ENCODE measurements around the gene STAG1.
"Not testable (repeated sequence)": the region's sequence is repeated elsewhere in the genome, so short reads cannot be mapped to it uniquely, and the experiment has no call there.

STAG1 gene

DNA sequence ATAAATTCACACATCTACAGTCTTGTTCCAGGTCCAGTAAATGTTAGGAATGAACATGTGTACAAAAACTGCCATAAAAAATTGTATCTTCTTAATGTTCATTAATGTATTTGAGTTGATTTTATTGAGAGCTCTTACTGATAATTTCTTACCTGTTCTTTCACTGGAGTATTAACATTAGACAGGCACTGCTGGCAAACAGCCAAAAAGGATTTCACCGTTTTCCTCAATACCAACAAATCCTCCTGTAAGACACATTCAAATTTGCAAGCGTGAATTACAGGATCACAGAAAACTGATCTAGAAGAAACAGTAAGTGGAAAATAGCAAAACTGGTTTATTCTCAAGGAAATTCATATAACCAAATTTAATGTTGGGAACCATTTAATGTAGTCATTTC, 374.7 kb downstream of the STAG1 start:
- no peak for DNase-seq

DNA sequence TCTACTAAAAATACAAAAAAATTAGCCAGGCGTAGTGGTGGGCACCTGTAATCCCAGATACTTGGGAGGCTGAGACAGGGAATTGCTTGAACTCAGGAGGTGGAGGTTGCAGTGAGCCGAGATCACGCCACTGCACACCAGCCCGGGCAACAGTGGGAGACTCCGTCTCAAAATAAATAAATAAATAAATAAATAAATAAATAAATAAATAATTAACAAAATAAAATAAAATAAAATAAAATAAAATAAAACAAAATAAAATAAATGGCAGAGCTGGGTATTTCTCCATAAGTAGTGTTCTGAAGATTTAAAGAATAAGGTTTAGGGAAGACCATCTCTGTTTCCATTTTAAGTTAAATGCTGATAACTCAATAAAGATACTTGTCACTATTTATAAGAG, 376.4 kb downstream of the STAG1 start:
- DNase-seq = not testable (repeated sequence)

DNA sequence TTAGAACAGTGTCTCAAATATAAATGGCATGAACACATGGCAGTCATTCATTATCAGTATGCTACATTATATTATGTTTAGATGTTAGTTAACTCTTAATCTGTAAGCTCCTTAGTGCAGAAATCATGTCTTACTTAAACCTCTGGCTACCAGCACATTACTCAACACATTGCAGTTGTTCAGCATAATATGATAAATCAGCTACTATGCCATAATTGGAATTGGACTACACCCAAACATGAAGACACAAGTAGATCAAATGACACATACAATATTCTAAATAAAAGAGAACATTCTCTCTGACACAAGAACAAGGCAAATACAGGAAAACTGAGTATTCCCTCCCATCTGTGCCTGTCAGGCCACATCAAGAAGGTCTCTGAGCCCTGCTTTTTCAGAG, 385.9 kb downstream of the STAG1 start:
- no peak for DNase-seq

DNA sequence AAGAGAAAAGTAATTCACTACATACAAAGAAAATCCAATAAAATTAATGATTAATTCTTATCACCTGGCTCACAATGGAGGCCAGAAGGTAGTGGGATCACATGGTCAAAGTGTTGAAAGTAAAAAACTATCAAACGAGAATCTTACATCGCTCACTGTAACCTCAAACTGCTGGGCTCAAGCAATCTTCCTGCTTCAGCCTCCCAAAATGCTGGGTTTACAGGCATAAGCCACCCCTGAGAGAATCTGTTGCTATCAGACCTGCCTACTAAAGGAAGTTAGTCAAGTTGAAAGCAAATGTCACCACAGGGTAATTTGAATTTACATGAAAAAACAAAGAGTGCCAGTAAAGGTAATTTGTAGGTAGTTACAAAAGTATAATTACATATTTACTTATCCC, 398.7 kb downstream of the STAG1 start:
- no peak for DNase-seq

DNA sequence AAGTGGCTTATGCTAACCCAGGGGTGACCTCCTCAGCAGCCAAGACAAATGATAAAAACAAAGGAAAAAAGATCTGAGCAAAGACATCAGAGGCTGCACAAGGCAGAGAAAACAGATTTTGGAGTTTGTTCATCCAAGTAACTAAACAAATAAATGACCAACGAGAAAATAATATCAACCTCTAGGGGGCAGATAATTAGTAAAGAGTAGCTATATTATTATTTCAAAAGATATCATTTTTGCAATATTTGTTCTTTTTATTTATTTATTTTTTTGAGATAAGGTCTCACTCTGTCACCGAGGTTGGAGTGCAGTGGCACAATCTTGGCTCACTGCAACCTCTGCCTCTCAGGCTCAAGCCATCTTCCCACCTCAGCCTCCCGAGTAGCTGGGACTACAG, 400.3 kb downstream of the STAG1 start:
- DNase-seq = no peak

DNA sequence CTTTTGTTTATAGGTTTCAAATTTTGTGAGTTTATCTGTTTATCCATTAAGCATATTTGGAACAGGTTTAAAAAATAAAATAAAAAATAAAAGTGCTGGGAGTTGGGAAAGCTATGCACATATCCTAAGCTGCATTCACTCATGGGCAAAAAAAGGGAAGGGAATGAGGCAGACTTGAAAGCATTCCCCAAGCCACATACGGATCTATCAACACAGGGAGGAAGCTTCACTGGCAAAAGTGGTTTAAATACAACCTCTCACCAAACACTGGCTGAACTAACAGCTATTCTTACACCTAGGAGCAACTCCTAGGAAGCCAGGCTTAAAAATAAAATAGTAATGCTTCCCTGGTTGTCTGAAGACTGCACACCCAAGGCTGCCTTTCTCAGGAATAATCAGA, 400.8 kb downstream of the STAG1 start:
- DNase-seq = no peak

DNA sequence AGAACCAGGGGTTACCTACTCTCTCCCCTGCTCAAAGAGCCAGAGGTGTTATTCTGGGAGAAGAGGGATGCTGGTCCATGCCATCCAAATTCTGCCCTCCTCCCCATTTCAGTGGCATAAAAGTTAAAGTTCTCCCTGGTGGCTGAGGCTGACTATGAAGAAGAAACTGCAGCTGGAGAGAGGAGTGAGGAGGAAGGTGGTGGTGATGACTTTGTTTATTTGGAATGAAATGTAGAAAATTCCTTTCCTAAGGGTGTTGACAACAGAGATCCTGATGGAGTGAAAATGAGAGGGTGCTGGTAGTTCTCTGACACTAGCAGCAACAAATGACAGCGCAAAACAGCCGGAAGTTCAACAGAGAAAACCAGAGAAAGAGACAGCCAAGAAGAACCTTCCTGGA, 401.6 kb downstream of the STAG1 start:
- DNase-seq = no peak

DNA sequence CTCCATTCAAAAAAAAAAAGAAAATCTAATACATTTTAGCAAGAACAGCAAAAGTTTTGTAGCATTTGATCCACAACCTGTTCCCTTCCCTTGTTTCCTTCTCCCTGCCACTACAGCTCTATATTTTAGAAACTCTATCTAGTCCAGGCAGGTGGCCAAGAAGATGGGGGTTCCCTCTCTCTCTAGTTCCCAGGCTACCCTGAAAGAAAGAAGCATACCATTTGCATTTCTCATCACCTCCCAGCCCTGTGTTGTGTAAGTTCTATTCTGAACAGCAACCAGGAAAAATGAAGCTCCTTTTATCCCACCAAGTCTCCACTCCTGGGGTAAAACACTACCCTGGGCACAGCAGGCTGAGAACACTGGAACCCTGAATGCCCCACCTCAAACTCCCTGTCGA, 402.0 kb downstream of the STAG1 start:
- no peak for DNase-seq

DNA sequence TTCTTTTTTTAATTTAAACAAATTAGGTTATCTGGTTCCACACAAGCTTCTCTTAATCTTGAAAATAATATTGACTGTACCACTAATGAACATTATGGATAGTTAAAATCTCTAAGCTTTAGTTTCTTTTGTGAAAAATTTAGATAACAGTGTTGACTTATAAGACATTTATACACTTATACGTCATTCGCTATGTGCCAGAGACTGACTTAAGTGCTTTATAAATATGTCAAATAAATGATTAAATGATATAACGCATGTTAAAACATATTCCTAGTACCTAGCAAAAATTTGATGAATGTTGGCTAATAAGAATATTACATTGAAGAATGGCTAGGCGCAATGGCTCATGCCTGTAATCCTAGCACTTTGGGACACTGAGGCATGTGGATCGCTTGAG, 405.7 kb downstream of the STAG1 start:
- no peak for DNase-seq

DNA sequence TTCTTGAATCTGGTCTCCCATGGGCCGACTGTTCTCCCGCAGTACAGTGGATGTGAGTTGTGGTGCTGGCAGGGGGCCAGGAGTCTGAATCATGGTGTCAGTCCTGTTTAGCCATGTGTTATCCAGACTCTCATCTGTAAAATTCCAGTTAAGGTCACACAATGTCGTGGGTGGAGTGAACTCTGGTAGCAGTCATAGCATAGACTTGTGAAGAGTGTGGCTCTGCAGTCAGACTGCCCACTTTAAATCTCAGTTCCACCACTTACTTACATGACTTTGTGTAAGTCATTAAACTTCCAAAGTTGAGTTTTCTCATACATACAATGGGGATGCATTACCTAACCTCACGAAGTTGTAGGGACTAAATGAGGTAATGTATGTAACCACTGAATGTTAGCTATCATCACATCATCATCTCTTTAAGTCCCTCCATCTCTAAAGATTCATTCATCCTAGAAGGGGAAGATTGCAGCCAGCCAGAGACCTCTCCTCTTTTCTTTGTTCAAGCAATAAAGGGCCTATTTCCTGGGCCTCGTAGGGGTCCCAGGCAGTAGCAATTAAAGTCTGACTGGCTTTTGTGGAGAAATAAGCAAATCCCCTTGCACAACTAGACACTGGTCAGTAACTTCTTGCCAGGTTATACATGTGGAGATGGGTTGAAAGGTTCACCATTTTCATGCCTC, 408.2 kb downstream of the STAG1 start:
- DNase-seq = no peak

DNA sequence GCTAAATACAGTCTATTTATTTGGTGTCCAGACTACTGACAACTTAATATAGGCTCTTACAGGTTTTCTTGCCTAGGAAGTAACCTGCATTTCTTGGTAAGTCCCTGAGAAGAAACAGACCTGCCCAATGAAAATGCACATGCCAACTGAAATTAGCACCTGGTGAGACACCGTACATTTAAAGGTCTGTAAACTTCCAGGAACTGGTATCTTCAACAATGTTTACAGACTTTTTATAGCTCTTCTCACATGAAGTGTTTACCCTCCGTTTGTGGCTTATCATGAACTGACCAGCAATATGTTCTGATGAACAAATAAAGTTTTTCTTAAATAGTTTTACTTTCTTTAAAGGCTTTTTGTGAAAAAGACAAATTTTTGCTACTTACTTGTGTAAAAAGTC, 408.7 kb downstream of the STAG1 start:
- DNase-seq = no peak

DNA sequence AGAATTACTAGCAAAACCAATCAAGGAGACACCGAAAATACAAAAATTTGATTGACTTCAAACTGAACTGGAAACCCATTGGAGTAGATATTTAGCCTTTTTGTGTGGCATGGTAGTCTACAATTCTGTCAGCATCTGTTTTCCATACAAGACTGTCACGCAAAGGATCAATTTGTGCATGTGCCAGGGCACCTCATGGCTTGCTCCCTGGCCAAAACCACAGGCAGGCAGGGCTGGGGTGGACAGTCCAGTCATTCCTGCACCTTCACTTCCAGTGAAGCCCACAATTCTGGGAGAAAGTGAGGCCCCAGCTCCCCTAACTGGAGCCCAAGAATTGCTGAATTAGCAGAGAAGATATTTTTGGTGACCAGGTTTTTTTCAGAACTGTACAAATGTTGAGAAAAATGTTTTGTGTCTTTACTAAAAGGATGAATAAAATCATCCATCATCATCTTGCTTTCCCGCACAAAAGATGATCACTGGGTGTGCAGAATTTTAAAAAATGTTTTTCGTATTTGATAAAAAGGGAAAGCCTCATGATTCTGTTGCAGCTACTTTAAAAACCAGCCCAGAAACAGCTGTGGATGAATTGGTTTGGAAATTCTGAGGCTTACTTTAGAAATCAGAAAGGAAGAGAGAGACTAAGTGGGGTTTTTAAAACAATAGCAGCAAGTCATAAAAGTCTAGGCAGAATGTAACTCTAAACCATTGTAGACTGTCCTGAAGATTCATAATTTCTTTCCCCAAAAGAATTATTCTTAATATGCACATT, 415.7 kb downstream of the STAG1 start:
- no peak for DNase-seq

DNA sequence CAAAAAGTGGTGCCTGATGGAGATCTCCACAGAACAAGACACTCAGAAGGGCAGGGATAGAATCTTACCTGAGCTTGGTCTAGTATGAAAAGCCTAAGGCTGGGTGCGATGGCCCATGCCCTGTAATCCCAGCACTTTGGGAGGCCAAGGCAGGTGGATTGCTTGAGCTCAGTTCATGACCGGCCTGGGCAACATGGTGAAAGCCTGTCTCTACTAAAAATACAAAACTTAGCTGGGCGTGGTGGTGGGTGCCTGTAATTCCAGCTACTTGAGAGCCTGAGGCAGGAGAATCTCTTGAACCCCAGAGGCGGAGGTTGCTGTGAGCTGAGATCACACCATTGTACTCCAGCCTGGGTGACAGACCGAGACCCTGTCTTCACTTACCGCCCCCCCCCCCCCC, 417.5 kb downstream of the STAG1 start:
- DNase-seq = not testable (repeated sequence)

DNA sequence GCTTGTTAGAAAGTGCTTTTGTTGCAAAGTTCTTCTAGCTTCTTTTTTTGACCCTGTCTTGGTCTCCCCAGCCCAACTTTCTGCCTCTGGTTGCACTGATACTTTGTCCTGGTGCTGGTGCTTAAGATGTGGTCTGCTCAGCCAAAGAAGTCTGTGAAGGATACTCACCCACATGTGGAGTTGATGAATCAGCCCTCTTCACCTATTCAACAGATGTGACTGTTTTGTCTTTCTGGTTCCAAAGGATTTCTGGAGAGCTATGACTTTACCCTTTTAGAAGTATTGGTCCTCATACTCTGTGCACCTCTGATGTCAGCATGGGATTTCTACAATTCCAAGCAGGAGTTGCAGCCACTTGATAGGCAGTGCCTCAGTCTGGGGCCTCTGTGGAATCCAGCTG, 418.0 kb downstream of the STAG1 start:
- DNase-seq = no peak

DNA sequence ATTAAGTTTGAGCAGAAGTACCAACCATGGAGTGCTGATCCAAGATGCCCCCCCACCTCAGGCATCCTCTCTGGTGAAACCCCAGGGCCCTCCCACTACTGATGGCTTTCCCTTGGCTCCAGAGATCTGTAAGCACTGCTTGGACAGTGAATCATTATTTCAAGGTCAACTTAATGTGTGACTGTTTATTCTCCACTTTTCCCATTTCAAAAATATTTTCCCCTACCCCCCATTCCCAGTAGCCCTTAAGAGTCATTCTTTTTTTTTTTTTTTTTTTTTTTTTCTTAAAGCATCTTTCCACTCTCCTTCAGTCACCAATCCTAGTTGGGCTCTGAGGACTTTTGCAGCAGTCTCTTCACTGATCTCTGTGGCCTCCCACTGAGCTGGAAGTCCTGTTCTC, 419.4 kb downstream of the STAG1 start:
- no peak for DNase-seq

DNA sequence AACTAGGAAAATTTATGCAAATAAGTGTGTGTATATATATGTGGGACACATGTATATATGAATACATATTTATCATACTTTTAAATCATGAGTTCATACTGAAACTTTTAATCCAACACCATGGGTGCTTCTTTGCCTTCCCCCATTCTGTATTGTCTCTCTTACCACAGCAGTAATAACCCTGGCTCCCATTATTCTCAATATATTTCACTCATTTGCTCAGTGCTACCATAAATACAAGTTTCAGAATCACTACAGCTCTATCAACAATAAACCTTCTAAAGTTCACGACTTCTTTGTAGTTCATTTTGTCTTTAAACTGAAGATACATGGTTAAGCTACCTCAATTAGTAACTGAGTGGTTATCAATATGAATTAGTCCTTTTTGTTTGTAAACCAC, 419.9 kb downstream of the STAG1 start:
- no peak for DNase-seq

DNA sequence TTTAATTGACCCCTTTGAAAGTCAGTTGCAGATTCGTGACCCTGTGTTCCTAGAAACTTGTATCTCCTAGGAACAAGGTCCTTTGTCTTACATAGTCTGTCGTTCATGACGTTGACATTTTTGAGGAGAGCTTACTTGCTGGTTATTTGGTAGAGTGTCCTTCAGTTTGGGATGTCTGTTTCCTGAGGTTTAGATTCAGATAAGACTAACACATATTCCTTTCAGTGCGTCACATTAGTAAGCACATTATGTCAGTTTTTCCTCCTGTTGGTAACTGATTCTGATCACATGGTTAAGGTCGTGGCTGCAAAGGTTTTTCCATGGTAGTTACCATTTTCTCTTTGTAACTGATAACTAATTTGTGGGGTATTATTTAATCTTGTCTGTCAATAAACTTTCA, 421.3 kb downstream of the STAG1 start:
- DNase-seq = no peak

DNA sequence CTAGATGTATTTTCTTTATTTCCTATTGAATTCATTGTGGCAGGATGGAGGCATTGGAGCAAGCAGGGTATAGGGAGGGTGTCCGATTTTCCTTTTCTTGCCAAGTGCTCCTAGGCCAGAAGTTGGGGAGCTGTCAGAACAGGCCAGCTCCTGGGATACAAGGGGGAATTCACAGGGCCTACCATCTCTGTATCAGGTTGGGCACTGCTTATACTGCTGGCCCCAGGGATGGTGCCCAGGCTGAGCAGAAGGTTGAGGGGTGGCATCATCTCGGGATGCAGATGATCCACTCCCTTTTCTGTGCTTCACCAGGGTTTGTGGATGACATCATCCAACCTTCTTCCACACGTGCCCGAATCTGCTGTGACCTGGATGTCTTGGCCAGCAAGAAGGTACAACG, 422.6 kb downstream of the STAG1 start:
- no peak for DNase-seq

DNA sequence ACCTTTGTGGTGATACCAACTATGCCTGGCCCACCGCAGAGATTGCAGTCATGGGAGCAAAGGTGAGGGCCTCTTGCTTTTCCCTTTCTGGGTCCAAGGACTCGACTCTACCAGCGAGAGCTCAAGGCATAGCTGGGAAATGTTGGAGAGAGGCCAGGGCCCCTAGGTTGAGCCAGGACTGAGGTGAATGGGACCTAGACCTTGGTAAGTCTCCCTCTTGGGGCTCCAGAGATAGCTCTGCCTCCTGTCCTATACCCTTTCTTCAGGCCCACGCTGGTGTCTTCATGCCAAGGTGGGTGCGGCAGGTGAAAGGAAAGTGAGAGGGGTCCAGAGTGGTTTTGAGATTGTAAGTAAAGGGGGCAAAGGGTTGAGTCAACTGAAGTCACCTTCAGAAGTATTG, 424.5 kb downstream of the STAG1 start:
- DNase-seq = no peak

DNA sequence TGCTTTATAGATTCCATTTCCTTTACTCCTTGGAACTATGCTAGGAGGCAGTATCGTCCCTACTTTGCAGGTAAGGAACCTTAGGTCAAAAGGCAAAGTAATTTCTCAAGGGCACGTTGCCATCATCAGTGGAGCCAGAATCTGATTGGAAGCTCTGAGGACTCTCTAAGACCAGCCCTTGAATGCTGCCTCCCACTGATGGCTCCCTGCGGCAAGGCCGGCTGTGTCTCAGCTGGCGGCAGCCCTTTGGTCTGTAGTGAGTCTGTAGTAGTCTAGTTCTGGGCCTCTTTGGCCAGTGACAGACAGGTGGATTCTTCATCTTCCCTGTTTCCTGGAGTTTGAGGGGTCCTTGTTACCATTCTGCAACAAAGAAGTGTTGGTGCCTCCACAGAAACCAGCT, 425.9 kb downstream of the STAG1 start:
- no peak for DNase-seq

DNA sequence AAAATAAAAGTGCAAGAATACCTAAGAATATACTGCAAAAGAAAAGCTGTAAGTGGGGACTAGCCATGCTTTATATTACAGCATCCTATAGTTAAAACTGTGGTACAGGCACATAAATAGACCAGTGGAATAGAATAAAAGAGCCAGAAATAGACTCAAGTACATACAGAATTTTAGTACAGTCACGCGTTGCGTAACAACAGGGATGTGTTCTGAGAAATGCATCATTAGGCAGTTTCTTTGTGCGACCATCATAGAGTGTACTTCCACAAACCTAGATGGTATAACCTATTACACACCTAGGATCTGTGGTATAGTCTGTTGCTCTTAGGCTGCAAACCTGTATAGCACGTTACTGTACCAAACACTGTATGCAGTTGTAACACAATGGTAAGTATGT, 440.2 kb downstream of the STAG1 start:
- no peak for DNase-seq

DNA sequence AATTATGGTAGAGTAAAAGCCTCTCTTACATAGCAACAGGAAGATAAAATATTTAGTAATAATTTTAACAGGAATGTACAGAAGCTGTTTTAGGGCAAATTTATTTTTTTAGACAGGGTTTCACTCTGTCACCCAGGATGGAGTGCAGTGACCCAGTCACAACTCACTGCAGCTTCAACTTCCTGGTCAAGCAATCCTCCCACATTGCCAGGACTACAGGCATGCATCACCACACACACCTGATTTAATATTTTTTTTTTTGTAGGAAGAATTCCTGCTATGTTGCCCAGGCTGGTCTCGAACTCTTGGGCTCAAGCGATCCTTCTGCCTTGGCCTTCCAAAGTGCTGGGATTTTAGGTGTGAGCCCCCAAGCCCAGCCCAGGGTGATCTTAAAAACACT, 440.9 kb downstream of the STAG1 start:
- DNase-seq = no peak

DNA sequence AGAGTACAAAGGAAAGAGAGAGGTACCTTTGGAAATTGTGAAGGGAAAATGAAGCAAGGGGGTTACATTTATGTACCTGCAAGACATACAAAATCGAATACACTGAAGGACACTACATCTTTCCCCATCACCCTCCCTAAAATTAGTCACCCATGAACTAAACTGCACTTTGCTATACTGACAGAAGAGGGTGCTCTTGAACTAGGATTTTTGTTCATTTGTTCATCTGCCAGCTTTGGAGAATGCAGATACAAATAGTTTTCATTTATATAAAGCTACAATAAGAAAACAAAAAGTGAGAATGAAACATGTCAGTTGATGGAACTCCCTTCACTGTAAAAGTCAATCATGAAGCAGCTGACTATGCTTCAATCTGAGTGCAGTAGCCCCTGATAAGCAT, 446.3 kb downstream of the STAG1 start:
- DNase-seq = no peak

DNA sequence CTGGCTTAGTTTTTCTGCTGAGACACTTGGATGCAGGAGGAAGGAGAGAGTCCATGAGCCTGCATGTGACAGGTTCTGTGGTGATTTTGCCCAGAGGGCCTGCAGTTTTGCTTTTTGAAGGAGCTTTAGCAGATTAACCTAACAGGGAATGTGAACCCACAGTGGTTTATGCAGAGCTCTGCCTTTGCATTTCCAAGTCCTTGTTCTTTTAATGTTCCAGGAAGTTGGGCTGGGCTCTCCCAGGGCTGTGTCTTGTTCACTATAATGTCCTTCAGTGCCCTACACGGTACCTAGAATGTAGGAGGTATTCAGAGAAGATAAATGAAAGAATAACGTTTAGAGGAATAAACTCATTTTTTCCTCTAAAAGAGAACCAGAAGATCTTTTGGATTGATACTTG, 451.7 kb downstream of the STAG1 start:
- DNase-seq = no peak

DNA sequence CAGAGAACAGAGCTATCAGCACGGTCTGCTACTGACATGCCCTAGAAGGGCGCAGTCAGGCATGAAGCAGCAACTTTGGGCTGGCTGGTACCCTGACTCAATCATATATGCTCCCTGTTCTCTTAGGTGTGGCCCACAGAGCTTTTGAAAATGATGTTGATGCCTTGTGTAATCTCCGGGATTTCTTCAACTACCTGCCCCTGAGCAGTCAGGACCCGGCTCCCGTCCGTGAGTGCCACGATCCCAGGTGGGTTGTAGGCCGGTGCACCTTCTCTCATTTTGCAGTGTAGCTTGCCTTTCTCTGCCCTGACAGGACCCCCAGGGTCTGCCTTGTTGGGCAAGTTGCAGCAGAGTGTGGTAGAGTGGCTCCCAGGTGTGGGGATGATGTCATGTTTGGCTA, 454.4 kb downstream of the STAG1 start:
- no peak for DNase-seq

All from activated CD4-positive, alpha-beta T cell treated with anti-CD3 and anti-CD28 coated beads for 1 hour (primary cell).